ENCODE results near the gene CNTLN.

DNA sequence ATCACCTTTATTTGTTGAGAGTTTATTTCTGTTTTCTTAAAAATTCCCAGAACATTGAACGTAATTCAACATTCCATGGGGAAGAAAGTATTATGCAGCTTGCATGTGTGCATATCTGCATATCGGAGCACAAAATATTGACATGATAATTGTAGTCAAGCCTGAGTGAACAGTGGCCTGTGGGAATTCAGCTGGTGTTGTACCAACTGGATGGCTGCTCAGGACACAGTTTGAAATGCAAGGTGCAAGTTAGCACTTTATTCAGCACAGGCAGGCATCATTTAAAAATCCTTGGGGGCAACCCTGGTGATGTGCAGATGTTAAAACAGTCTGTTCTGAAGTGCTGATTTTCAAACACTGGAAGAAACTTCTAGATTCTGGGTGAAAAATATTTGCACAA, 82.4 kb downstream of the CNTLN start:
- TF ChIP-seq, protein P1, sequence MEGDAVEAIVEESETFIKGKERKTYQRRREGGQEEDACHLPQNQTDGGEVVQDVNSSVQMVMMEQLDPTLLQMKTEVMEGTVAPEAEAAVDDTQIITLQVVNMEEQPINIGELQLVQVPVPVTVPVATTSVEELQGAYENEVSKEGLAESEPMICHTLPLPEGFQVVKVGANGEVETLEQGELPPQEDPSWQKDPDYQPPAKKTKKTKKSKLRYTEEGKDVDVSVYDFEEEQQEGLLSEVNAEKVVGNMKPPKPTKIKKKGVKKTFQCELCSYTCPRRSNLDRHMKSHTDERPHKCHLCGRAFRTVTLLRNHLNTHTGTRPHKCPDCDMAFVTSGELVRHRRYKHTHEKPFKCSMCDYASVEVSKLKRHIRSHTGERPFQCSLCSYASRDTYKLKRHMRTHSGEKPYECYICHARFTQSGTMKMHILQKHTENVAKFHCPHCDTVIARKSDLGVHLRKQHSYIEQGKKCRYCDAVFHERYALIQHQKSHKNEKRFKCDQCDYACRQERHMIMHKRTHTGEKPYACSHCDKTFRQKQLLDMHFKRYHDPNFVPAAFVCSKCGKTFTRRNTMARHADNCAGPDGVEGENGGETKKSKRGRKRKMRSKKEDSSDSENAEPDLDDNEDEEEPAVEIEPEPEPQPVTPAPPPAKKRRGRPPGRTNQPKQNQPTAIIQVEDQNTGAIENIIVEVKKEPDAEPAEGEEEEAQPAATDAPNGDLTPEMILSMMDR (IDR thresholded peaks at IDR 0.05), result no peak
- TF ChIP-seq EZH2 (IDR thresholded peaks at IDR 0.05), result no peak
